ENCODE data around the gene VPS41.

Gene VPS41

DNA sequence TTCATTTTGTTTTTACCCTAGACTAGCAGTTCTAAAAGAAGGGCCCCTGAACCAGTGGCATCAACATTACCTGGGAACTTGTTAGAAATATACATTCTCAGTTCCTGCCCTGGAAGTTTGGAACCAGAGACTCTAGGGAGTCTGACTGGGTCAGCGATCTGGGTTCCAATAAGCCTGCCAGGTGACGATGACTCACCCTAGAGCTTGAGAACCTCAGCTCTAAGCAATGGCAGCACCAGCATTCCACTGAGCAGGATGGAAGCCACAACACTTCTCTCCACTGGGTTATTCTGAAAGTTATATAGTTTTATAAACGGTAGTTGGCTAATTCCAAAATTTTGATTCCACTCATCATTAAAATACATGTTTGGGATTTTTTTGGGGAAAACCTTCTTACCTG, 180.8 kb downstream of the VPS41 start:
- Histone ChIP-seq H3K4me3 (no peak overlapping the region), H3K27ac (no peak overlapping the region)
- no peak for DNase-seq (ENCODE audit: low spot score)
- TF ChIP-seq, protein P1, sequence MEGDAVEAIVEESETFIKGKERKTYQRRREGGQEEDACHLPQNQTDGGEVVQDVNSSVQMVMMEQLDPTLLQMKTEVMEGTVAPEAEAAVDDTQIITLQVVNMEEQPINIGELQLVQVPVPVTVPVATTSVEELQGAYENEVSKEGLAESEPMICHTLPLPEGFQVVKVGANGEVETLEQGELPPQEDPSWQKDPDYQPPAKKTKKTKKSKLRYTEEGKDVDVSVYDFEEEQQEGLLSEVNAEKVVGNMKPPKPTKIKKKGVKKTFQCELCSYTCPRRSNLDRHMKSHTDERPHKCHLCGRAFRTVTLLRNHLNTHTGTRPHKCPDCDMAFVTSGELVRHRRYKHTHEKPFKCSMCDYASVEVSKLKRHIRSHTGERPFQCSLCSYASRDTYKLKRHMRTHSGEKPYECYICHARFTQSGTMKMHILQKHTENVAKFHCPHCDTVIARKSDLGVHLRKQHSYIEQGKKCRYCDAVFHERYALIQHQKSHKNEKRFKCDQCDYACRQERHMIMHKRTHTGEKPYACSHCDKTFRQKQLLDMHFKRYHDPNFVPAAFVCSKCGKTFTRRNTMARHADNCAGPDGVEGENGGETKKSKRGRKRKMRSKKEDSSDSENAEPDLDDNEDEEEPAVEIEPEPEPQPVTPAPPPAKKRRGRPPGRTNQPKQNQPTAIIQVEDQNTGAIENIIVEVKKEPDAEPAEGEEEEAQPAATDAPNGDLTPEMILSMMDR (IDR thresholded peaks at IDR 0.05): no peak

DNA sequence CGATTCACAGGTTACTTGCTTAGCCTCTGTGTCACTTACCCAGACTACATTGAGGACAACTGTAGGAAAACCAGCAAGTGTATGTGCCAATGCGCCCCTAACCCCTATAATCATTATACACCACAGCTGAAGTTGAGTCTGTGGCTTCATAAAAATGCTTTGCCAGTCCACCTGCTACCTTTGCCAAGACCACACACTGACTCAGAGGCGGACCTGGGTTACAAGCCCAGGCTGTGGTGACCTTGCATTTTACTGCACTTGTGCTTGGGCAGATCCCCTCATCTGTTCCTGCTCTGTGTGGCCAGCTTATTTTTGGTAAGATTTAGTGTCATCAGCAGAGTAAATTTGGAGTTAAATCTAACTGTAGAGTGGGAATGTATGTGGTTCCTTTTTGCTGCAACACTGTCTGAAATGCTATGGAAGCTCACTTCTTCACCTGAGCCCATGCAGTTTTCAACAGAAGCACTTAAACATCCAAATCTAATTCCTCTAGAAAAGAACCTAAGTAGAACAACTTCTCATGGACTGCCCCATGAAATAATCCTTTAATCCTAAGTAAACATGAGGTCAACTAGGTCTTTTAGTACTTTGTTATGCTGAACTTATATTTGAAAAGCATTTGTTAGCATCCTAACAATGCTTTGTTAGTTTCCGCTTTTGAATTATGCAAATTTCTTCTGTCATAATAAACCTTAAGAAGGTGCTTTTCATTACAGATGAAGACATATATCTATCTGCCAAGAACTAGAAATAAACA, 181.6 kb downstream of the VPS41 start:
- Histone ChIP-seq H3K4me3 (no peak overlapping the region), H3K27ac (no peak overlapping the region)
- no peak for DNase-seq (ENCODE audit: low spot score)
- TF ChIP-seq, protein P1 (IDR thresholded peaks at IDR 0.05): no peak

DNA sequence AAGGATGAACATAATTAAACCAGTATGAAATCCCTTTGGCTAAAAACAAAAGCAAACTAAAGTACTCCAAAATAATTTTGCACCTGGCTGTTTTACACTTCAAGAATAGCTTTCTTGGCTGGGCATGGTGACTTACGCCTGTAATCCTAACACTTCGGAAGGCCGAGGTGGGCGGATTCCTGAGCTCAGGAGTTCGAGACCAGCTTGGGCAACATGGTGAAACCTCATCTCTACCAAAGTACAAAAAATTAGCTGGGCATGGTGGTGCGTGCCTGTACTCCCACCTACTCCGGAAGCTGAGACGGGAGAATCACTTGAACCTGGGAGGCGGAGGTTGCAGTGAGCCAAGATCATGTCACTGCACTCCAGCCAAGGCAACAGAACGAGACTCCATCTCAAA, 185.7 kb downstream of the VPS41 start:
- TF ChIP-seq, protein P1 (IDR thresholded peaks at IDR 0.05): no peak
- H3K27ac ChIP-seq: no peak overlapping the region
- DNase-seq (ENCODE audit: low spot score): no peak

DNA sequence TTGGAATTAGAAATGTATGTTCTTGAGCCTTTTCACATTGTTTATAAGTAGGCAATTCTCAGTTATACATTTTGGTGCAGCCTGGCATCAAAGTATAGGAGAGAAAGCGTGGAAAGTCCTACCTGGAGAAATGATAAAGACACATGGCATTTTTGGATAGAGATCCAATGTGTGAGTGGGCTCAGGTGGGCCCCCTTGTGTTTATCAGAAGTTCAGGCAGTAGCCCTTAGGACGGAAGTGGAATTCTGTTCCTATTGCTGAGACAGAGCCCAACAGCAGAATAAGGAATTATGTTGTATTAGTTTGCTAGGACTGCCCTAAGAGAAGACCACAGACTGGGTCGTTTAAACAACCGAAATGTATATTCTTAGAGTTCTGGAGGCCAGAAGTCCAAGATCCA, 192.6 kb downstream of the VPS41 start:
- Histone ChIP-seq H3K4me3 (no peak overlapping the region), H3K27ac (no peak overlapping the region)
- no peak for DNase-seq (ENCODE audit: low spot score)
- TF ChIP-seq, protein P1 (IDR thresholded peaks at IDR 0.05): no peak

More for the DNA sequence above, 185.7 kb downstream of the VPS41 start:
- H3K4me3 ChIP-seq: no peak overlapping the region

DNA sequence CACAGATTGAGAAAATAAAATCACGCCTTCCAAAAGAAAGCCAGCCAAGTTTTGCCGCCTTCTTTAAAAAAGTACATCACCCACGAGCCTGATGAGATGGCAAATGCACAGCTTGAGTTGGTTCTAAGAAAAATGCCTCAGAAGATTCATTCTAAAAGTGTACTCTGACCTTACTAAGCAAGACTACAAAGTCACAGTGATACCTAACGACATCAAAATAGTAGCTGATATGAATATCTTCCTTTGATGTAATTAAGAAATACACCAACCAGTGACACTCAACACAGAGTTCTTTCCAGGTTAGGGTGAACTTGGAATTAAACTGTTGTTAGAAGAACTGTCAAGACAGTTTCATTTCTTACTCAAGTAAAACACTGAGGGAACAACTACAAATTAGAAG, 199.9 kb downstream of the VPS41 start:
- TF ChIP-seq, protein P1 (IDR thresholded peaks at IDR 0.05): no peak
- H3K4me3 ChIP-seq: no peak overlapping the region
- no peak overlapping the region for H3K27ac ChIP-seq
- DNase-seq (ENCODE audit: low spot score): no peak

DNA sequence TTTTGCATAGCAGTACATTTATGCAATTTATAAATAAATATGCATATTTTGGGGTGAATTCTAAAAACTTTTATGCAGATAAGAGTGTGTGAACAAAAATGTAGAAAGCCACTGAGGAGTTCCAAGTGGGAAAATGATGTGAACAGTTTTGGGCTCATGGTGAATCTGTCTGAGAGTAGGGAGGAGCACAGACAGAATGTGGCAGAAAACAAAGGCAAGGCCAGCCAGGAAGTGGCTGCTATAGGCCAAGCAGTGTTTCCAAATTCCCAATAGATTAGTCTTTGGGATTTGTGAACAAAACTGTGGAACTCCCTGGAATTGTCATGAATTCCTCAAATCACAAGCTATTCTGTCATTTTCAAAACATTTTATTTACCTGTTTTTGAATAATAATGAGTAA, 204.2 kb downstream of the VPS41 start:
- Histone ChIP-seq H3K27ac (no peak overlapping the region), H3K4me3 (no peak overlapping the region)
- TF ChIP-seq, protein P1 (IDR thresholded peaks at IDR 0.05): no peak
- DNase-seq (ENCODE audit: low spot score): no peak

DNA sequence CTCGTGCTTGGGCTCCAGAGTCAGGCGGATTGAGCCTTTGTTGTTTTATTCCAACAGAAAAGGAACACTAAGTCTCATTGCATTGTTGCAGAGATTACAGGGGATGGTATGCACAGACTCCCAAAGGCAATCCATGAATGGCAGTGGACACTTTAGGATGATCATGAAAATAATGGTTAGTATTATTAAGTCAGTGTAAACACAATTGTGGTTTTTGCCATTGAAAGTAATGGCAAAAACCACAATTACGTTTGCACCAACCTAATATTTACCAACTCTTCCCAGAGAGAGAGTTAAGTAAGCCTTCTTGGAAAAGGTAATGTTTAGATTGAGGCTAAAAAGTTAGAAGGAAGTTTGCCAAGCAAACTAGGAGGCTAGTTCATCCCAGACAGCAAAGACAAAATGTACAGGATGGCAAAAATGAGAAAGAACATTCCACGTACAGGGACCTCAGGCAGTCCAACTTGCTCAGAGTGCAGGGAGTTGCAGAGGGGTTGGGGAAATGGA, 204.9 kb downstream of the VPS41 start:
- DNase-seq (ENCODE audit: low spot score): no peak
- TF ChIP-seq, protein P1 (IDR thresholded peaks at IDR 0.05): no peak
- Histone ChIP-seq H3K27ac (no peak overlapping the region), H3K4me3 (no peak overlapping the region)

Measured in coronary artery (tissue), 2 donors.